Mesothelial cell of epicardium (in vitro differentiated cells): ENCODE data around the gene LANCL1. TPM values are rescaled to one million over a fixed set of nuclear protein-coding genes. Genes with fewer than 3 reads are reported as not detected.

Experiments
- DNase-seq, 2 experiments: peaks; one replicate each; pipeline ENCODE4 v3.0.0; 2021; ENCODE audit warnings: low spot score in 2 of 2; ENCODE audit not compliant: unreplicated experiment in 2 of 2
- H3K27ac Mint-ChIP-seq: 2 replicates; pipeline ENCODE4 v1.8.0; 2021; ENCODE audit warnings: mixed read lengths
- H3K27me3 Mint-ChIP-seq: 2 replicates; pipeline ENCODE4 v1.8.0; 2021; ENCODE audit warnings: low read depth, mixed read lengths
- H3K36me3 Mint-ChIP-seq: 2 replicates; pipeline ENCODE4 v1.8.0; 2021; ENCODE audit warnings: mixed read lengths
- H3K4me1 Mint-ChIP-seq: 2 replicates; pipeline ENCODE4 v1.8.0; 2021; ENCODE audit warnings: mixed read lengths
- H3K4me3 Mint-ChIP-seq: 2 replicates; pipeline ENCODE4 v1.8.0; 2021; ENCODE audit warnings: mild to moderate bottlenecking, moderate library complexity, mixed read lengths
- H3K9me3 Mint-ChIP-seq: 2 replicates; pipeline ENCODE4 v1.8.0; 2021; ENCODE audit warnings: mixed read lengths
- total RNA-seq: library from RNA; stranded (reverse); gene quantifications from 3 replicates; pipeline ENCODE4 v1.2.1, GENCODE V29; 2021
- TF ChIP-seq, protein P1 (sequence below): fragments of 200-600 bp; sonication (generic); IDR thresholded peaks from one replicate; pipeline ENCODE4 v1.5.0; 2021; ENCODE audit warnings: antibody characterized with exemption; ENCODE audit not compliant: unreplicated experiment

LANCL1 gene
- total RNA-seq, 1 donor from 2014 or later, result 67.4 TPM

- Mint-ChIP-seq H3K4me3 (no peak overlapping the region), H3K27me3 (no peaks in the 10 kb centered on the region), H3K4me1 (no peaks in the 10 kb centered on the region), H3K9me3 (no peaks in the 10 kb centered on the region), H3K36me3 (no peaks in the 10 kb centered on the region), H3K27ac (no peak overlapping the region)
- TF ChIP-seq, protein P1, sequence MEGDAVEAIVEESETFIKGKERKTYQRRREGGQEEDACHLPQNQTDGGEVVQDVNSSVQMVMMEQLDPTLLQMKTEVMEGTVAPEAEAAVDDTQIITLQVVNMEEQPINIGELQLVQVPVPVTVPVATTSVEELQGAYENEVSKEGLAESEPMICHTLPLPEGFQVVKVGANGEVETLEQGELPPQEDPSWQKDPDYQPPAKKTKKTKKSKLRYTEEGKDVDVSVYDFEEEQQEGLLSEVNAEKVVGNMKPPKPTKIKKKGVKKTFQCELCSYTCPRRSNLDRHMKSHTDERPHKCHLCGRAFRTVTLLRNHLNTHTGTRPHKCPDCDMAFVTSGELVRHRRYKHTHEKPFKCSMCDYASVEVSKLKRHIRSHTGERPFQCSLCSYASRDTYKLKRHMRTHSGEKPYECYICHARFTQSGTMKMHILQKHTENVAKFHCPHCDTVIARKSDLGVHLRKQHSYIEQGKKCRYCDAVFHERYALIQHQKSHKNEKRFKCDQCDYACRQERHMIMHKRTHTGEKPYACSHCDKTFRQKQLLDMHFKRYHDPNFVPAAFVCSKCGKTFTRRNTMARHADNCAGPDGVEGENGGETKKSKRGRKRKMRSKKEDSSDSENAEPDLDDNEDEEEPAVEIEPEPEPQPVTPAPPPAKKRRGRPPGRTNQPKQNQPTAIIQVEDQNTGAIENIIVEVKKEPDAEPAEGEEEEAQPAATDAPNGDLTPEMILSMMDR, result no peak
- no peak for DNase-seq
Observed at GRCh38 chr2:210493528-210493927, 17.0 kb upstream of the LANCL1 start.

GRCh38 chr2:210481601-210482175 is 5.1 kb upstream of the LANCL1 start:
- no peak overlapping the region for H3K4me3 Mint-ChIP-seq
- TF ChIP-seq, protein P1, result no peak
- no peaks in the 10 kb centered on the region for H3K36me3 Mint-ChIP-seq
- H3K9me3 Mint-ChIP-seq, result peaks cover 13% of the 10 kb centered on the region
- no peak for DNase-seq
- H3K4me1 Mint-ChIP-seq, result peaks cover 7% of the 10 kb centered on the region
- no peak overlapping the region for H3K27ac Mint-ChIP-seq
- no peaks in the 10 kb centered on the region for H3K27me3 Mint-ChIP-seq

GRCh38 chr2:210480764-210481163 is 4.2 kb upstream of the LANCL1 start:
- TF ChIP-seq, protein P1, result no peak
- Mint-ChIP-seq H3K27ac (no peak overlapping the region), H3K4me1 (peaks cover 9% of the 10 kb centered on the region), H3K4me3 (no peak overlapping the region), H3K36me3 (no peaks in the 10 kb centered on the region), H3K27me3 (no peaks in the 10 kb centered on the region), H3K9me3 (peaks cover 13% of the 10 kb centered on the region)
- no peak for DNase-seq

DNA sequence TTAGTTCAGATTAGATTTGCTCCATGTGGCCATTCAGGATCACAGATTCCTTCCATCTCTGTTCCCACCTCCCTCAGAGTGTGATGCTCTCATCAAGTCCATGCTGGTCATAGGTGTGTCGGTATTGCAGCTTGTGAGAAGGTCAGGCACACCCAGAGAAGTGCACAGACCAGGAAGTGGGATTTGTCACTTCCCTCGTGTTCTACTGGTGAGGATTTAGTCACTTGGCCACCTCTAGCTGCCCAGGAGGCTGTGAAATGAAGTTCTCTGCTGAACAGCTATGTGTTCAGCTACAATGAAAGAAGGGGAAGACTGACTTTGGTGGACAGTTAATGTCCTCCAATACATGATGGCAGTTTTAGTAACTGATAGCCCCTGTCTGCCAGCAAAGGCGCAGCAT is 3.5 kb upstream of the LANCL1 start:
- TF ChIP-seq, protein P1, result no peak
- no peaks in the 10 kb centered on the region for H3K27me3 Mint-ChIP-seq
- H3K36me3 Mint-ChIP-seq, result no peaks in the 10 kb centered on the region
- DNase-seq, result no peak
- H3K27ac Mint-ChIP-seq, result no peak overlapping the region
- peaks cover 14% of the 10 kb centered on the region for H3K4me1 Mint-ChIP-seq
- no peak overlapping the region for H3K4me3 Mint-ChIP-seq
- peaks cover 13% of the 10 kb centered on the region for H3K9me3 Mint-ChIP-seq

DNA sequence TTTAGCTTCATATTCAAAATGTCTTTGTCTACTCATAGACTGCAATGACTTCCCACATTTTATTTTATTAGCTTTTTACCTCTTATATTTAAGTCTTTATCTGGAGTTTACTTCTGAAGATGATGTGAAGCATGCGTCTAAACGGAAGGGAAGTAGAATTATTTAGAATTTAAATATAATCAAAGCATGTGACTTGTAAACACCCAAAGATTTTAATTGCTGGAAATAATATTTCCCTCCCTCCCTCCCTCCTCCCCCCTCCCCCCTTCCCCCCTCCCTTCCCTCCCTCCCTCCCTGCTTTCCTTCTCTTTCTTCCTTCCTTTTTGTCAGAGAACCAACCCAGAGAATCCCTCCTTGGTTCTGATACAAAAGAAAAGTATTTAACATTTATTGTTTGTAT is 2.1 kb upstream of the LANCL1 start:
- peaks cover 17% of the 10 kb centered on the region for H3K4me1 Mint-ChIP-seq
- H3K27me3 Mint-ChIP-seq, result no peaks in the 10 kb centered on the region
- DNase-seq, result no peak
- no peak overlapping the region for H3K4me3 Mint-ChIP-seq
- TF ChIP-seq, protein P1, result no peak
- H3K27ac Mint-ChIP-seq, result no peak overlapping the region
- H3K9me3 Mint-ChIP-seq, result peaks cover 3% of the 10 kb centered on the region
- H3K36me3 Mint-ChIP-seq, result peaks cover 2% of the 10 kb centered on the region

GRCh38 chr2:210477496-210477895 is 937 bp upstream of the LANCL1 start:
- no peak for DNase-seq
- peak overlapping the region; percentile 99 for H3K4me3 Mint-ChIP-seq
- H3K36me3 Mint-ChIP-seq, result peaks cover 10% of the 10 kb centered on the region
- no peaks in the 10 kb centered on the region for H3K27me3 Mint-ChIP-seq
- H3K9me3 Mint-ChIP-seq, result no peaks in the 10 kb centered on the region
- H3K27ac Mint-ChIP-seq, result peak overlapping the region; percentile 97
- TF ChIP-seq, protein P1, result no peak
- H3K4me1 Mint-ChIP-seq, result peaks cover 17% of the 10 kb centered on the region
